ENCODE data around the gene SOWAHC. TPM values are rescaled to one million over a fixed set of nuclear protein-coding genes. Genes with fewer than 3 reads are reported as not detected.

SOWAHC gene
- polyA plus RNA-seq, 1 of the 3 experiments (the other 2 are of a cell fraction): 2.9 TPM

DNA sequence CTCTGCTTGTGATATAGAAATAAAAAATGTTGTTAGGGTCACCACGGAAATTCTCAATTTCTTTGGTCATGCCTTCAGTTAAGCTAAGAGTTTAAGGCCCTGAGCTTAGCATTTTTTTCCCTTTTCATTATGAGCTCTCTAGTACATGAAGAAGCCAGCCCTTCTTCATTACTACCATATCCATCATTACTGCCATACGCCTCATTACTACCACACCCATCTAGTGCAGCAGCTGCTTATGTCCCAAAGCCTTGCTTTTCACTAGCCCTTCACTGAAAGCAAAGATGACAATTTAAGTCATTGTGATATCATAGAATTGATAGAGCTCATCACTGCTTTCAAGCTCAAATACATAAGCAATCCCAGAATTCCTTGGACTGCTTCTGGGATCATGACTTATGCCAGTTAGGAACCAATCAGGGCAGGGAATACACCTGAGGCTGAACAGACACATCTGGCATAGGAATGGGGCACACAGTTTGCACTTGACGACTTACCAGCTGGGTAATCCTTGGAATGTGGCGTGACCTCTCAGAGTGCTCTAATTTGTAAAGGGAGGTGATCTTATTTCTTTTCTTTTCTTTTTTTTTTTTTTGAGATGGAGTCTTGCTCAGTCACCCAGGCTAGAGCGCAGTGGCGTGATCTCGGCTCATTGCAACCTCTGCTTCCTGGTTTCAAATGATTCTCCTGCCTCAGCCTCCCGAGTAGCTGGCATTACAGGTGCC is 40.3 kb downstream of the SOWAHC start:
- Histone ChIP-seq H4K20me1 (ENCODE audit: insufficient read depth) (no peaks in the 10 kb centered on the region), H3K4me1 (ENCODE audit: control insufficient read depth in 1 of 2, insufficient read depth in 2 of 2, low read depth in 1 of 2, low read length in 1 of 2) (no peaks in the 10 kb centered on the region; a peak in 1 of 4 replicates), H3K4me3 (ENCODE audit: low read depth in 2 of 2, low read length in 1 of 2) (no peak overlapping the region), H3K79me2 (ENCODE audit: insufficient read depth) (no peaks in the 10 kb centered on the region), H3K9me3 (no peaks in the 10 kb centered on the region), H2AFZ (ENCODE audit: low read depth) (no peak overlapping the region), H3K27me3 (ENCODE audit: insufficient read depth) (no peaks in the 10 kb centered on the region), H3K9ac (no peak overlapping the region), H3K27ac (ENCODE audit: low read depth in 2 of 2, low read length in 1 of 2) (no peak overlapping the region), H3K9me2 (no peaks in the 10 kb centered on the region), H3F3A (replicated peaks; ENCODE audit: insufficient read depth) (no peaks in the 10 kb centered on the region), H3K36me3 (replicated peaks in 1 of 2; ENCODE audit: control insufficient read depth in 1 of 2, insufficient read depth in 2 of 2, low read length in 1 of 2) (no peaks in the 10 kb centered on the region), H3K4me2 (no peak overlapping the region)
- POLR2A ChIA-PET: no interaction called here
- DNase-seq: no peak
- WGBS (ENCODE audit: low lambda C conversion rate): 94% methylated on average over 8 of the region's 8 CpGs
- CTCF ChIA-PET: interaction anchor here (0.6 to 1.6 kb wide), 3 partner anchors 81 to 545 kb away, joined by 4 to 5 read pairs (median 4); no protein-coding TSS in a partner anchor
- TF ChIP-seq RFX5 (IDR thresholded peaks at IDR 0.05; ENCODE audit: low read length) (no peak), NRF1 (IDR thresholded peaks at IDR 0.05; ENCODE audit: low read depth, low read length) (no peak), SMC3 (IDR thresholded peaks at IDR 0.05; ENCODE audit: low read depth, low read length) (no peak), MXI1 (IDR thresholded peaks at IDR 0.05; ENCODE audit: low read depth, low read length) (no peak)
- TF ChIP-seq, protein P1, sequence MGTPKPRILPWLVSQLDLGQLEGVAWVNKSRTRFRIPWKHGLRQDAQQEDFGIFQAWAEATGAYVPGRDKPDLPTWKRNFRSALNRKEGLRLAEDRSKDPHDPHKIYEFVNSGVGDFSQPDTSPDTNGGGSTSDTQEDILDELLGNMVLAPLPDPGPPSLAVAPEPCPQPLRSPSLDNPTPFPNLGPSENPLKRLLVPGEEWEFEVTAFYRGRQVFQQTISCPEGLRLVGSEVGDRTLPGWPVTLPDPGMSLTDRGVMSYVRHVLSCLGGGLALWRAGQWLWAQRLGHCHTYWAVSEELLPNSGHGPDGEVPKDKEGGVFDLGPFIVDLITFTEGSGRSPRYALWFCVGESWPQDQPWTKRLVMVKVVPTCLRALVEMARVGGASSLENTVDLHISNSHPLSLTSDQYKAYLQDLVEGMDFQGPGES (IDR thresholded peaks at IDR 0.05; ENCODE audit: low read depth, low read length): no peak
- TF ChIP-seq, protein P2, sequence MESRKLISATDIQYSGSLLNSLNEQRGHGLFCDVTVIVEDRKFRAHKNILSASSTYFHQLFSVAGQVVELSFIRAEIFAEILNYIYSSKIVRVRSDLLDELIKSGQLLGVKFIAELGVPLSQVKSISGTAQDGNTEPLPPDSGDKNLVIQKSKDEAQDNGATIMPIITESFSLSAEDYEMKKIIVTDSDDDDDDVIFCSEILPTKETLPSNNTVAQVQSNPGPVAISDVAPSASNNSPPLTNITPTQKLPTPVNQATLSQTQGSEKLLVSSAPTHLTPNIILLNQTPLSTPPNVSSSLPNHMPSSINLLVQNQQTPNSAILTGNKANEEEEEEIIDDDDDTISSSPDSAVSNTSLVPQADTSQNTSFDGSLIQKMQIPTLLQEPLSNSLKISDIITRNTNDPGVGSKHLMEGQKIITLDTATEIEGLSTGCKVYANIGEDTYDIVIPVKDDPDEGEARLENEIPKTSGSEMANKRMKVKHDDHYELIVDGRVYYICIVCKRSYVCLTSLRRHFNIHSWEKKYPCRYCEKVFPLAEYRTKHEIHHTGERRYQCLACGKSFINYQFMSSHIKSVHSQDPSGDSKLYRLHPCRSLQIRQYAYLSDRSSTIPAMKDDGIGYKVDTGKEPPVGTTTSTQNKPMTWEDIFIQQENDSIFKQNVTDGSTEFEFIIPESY (IDR thresholded peaks at IDR 0.05; ENCODE audit: borderline replicate concordance, low read depth): no peak

DNA sequence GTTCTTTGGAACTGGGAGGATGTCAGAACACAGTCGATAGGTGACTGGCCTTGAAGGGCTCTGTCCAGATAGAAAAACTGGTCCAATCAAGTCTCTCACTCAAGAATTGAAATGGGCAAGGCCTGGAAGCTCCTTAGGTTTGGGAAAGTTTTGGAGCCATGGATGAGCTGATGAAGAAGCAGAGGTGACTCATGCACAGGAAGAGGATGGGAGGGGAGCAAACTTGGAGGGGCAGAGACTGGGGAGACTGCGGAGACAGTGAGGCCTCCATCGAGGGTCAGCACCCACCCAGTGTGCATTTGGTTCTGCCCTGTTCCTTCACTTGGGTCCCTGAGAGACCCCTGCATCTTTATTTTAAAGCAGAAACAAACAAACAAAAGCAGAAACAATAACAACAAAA is 41.1 kb downstream of the SOWAHC start:
- Histone ChIP-seq H3K4me3 (ENCODE audit: low read depth in 2 of 2, low read length in 1 of 2) (no peak overlapping the region), H3K27me3 (ENCODE audit: insufficient read depth) (no peaks in the 10 kb centered on the region), H4K20me1 (ENCODE audit: insufficient read depth) (no peaks in the 10 kb centered on the region), H3K9me2 (no peaks in the 10 kb centered on the region), H3K79me2 (ENCODE audit: insufficient read depth) (no peaks in the 10 kb centered on the region), H3K36me3 (replicated peaks in 1 of 2; ENCODE audit: control insufficient read depth in 1 of 2, insufficient read depth in 2 of 2, low read length in 1 of 2) (no peaks in the 10 kb centered on the region), H3K27ac (ENCODE audit: low read depth in 2 of 2, low read length in 1 of 2) (no peak overlapping the region), H3K9ac (no peak overlapping the region), H3K4me1 (ENCODE audit: control insufficient read depth in 1 of 2, insufficient read depth in 2 of 2, low read depth in 1 of 2, low read length in 1 of 2) (no peaks in the 10 kb centered on the region; a peak in 1 of 4 replicates), H2AFZ (ENCODE audit: low read depth) (no peak overlapping the region), H3F3A (replicated peaks; ENCODE audit: insufficient read depth) (no peaks in the 10 kb centered on the region), H3K4me2 (no peak overlapping the region), H3K9me3 (no peaks in the 10 kb centered on the region)
- CTCF ChIA-PET: interaction anchor here (0.6 to 1.6 kb wide), 3 partner anchors 81 to 546 kb away, joined by 4 to 5 read pairs (median 4); no protein-coding TSS in a partner anchor
- POLR2A ChIA-PET: no interaction called here
- DNase-seq: no peak
- WGBS (ENCODE audit: low lambda C conversion rate): 76% methylated on average over 3 of the region's 3 CpGs
- TF ChIP-seq YY1 (IDR thresholded peaks at IDR 0.05; ENCODE audit: low read depth): no peak
- TF ChIP-seq POLR2AphosphoS5 (IDR thresholded peaks at IDR 0.05; ENCODE audit: low read depth, low read length): no peak
- no peak for TF ChIP-seq GABPA (IDR thresholded peaks at IDR 0.05; ENCODE audit: low read depth)
- TF ChIP-seq EP300 (IDR thresholded peaks at IDR 0.05; ENCODE audit: borderline replicate concordance in 1 of 2, low read depth in 1 of 2, low read length in 1 of 2): no peak
- TF ChIP-seq, protein P3, sequence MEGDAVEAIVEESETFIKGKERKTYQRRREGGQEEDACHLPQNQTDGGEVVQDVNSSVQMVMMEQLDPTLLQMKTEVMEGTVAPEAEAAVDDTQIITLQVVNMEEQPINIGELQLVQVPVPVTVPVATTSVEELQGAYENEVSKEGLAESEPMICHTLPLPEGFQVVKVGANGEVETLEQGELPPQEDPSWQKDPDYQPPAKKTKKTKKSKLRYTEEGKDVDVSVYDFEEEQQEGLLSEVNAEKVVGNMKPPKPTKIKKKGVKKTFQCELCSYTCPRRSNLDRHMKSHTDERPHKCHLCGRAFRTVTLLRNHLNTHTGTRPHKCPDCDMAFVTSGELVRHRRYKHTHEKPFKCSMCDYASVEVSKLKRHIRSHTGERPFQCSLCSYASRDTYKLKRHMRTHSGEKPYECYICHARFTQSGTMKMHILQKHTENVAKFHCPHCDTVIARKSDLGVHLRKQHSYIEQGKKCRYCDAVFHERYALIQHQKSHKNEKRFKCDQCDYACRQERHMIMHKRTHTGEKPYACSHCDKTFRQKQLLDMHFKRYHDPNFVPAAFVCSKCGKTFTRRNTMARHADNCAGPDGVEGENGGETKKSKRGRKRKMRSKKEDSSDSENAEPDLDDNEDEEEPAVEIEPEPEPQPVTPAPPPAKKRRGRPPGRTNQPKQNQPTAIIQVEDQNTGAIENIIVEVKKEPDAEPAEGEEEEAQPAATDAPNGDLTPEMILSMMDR (IDR thresholded peaks at IDR 0.05): no peak
- no peak for TF ChIP-seq GATA2 (CRISPR knock-in tag; IDR thresholded peaks at IDR 0.05)
- TF ChIP-seq, protein P1 (IDR thresholded peaks at IDR 0.05; ENCODE audit: low read depth, low read length): no peak
- TF ChIP-seq, protein P4, sequence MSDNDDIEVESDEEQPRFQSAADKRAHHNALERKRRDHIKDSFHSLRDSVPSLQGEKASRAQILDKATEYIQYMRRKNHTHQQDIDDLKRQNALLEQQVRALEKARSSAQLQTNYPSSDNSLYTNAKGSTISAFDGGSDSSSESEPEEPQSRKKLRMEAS (IDR thresholded peaks at IDR 0.05; ENCODE audit: low read depth): no peak
- no peak for TF ChIP-seq NRF1 (IDR thresholded peaks at IDR 0.05; ENCODE audit: low read depth, low read length)
- no peak for TF ChIP-seq FOXM1 (IDR thresholded peaks at IDR 0.05; ENCODE audit: low read depth)
- TF ChIP-seq, protein P5, sequence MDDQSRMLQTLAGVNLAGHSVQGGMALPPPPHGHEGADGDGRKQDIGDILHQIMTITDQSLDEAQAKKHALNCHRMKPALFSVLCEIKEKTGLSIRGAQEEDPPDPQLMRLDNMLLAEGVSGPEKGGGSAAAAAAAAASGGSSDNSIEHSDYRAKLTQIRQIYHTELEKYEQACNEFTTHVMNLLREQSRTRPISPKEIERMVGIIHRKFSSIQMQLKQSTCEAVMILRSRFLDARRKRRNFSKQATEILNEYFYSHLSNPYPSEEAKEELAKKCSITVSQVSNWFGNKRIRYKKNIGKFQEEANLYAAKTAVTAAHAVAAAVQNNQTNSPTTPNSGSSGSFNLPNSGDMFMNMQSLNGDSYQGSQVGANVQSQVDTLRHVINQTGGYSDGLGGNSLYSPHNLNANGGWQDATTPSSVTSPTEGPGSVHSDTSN (IDR thresholded peaks at IDR 0.05): no peak
- TF ChIP-seq NFIC (IDR thresholded peaks at IDR 0.05; ENCODE audit: borderline replicate concordance): no peak
- TF ChIP-seq TEAD4 (IDR thresholded peaks at IDR 0.05; ENCODE audit: borderline replicate concordance, insufficient read depth): no peak
- no peak for TF ChIP-seq CHD2 (IDR thresholded peaks at IDR 0.05; ENCODE audit: low read length, partially characterized antibody)
- TF ChIP-seq RFX5 (IDR thresholded peaks at IDR 0.05; ENCODE audit: low read length): no peak
- no peak for TF ChIP-seq MXI1 (IDR thresholded peaks at IDR 0.05; ENCODE audit: low read depth, low read length)
